HepG2 (cell line): ENCODE measurements around the gene ANKS3. TPM values are rescaled to one million over a fixed set of nuclear protein-coding genes. Genes with fewer than 3 reads are reported as not detected.
A peak's percentile ranks its signal among the peaks of the same experiment; 100 is the strongest.

ENCODE experiments used
- ATAC-seq: fragments of 200-7000 bp; cut with Tn5 transposase; 3 replicates; pipeline ENCODE4 v1.9.1; 2020; ENCODE audit warnings: mild to moderate bottlenecking, moderate library complexity
- BruUV-seq: library from RNA; stranded (reverse); fragments of 400-500 nt; replicated peaks from 2 replicates; lab custom pipeline; 2021; lab: Mats Ljungman, UMichigan
- CTCF ChIA-PET: fragments of 300-600 bp; formaldehyde crosslinking; extraction: SDS; loops from one replicate; lab custom pipeline; 2021; ENCODE audit warnings: low total read pairs, inconsistent platforms, low intra/inter-chr PET ratio; lab: Yijun Ruan, JAX
- POLR2A ChIA-PET: fragments of 350-600 bp; sonication (Branson Sonifier 250); formaldehyde crosslinking; loops from one replicate; lab custom pipeline; 2020; ENCODE audit warnings: antibody characterized with exemption, inconsistent platforms; lab: Yijun Ruan, JAX
- DNase-seq: peaks from one replicate; pipeline ENCODE4 v3.0.0-alpha.2; 2015; ENCODE audit warnings: low spot score
- FAIRE-seq: peaks from 3 replicates; lab custom pipeline; 2011; peaks lifted over from hg19 to GRCh38; lab: Jason Lieb, UNC
- H2AFZ ChIP-seq: one replicate; pipeline ENCODE4 v1.6.1; 2011; ENCODE audit warnings: low read length, inconsistent platforms
- H3K27ac ChIP-seq: fragments of 300-600 bp; 3 replicates; pipeline ENCODE4 v1.8.0; 2011; ENCODE audit warnings: mixed run types, mild to moderate bottlenecking, mixed read lengths, low read length, inconsistent platforms; ENCODE audit not compliant: insufficient read depth; ENCODE audit errors: extremely low read length
- H3K27me3 ChIP-seq, 2 experiments: fragments of 200-600 bp in 1 of 2; 2 replicates in 1 of 2; 3 replicates in 1 of 2; pipeline versions ENCODE4 v1.6.0 to v1.8.0; 2011; ENCODE audit warnings: low read length in 2 of 2, mild to moderate bottlenecking in 2 of 2, moderate library complexity in 2 of 2, inconsistent platforms in 1 of 2; ENCODE audit not compliant: insufficient read depth in 2 of 2, control insufficient read depth in 1 of 2
- H3K36me3 ChIP-seq, 2 experiments: fragments of 200-600 bp in 1 of 2; replicated peaks in 1 of 2; 2 replicates in 1 of 2; 3 replicates in 1 of 2; pipeline versions ENCODE4 v1.5.1 to v1.8.0; 2011; ENCODE audit warnings: low read length in 2 of 2, inconsistent platforms in 1 of 2; ENCODE audit not compliant: insufficient read depth in 2 of 2, control insufficient read depth in 1 of 2
- H3K4me1 ChIP-seq: 2 replicates; pipeline ENCODE4 v1.5.1; 2012; ENCODE audit warnings: low read length, inconsistent platforms; ENCODE audit not compliant: insufficient read depth
- H3K4me2 ChIP-seq: 2 replicates; pipeline ENCODE4 v1.6.0; 2011; ENCODE audit warnings: low read depth, low read length, inconsistent platforms
- H3K4me3 ChIP-seq, 3 experiments: fragments of 200-600 bp in 1 of 3; sonication (generic), shearing (Covaris generic) in 1 of 3; replicated peaks in 1 of 3; 2 replicates each; pipeline ENCODE4 v1.5.1; 2011 to 2016; ENCODE audit warnings: low read length in 3 of 3, inconsistent platforms in 2 of 3, low read depth in 2 of 3, mild to moderate bottlenecking in 2 of 3, control low read depth in 1 of 3, mixed read lengths in 1 of 3; ENCODE audit not compliant: insufficient read depth in 1 of 3
- H3K79me2 ChIP-seq: one replicate; pipeline ENCODE4 v1.6.1; 2011; ENCODE audit warnings: low read length, inconsistent platforms; ENCODE audit not compliant: insufficient read depth
- H3K9ac ChIP-seq: 2 replicates; pipeline ENCODE4 v1.6.0; 2011; ENCODE audit warnings: mild to moderate bottlenecking, low read depth, low read length, inconsistent platforms; ENCODE audit not compliant: insufficient read depth
- H3K9me3 ChIP-seq: 2 replicates; pipeline ENCODE4 v1.5.1; 2012; ENCODE audit warnings: mild to moderate bottlenecking, low read length
- H4K20me1 ChIP-seq: 2 replicates; pipeline ENCODE4 v1.6.0; 2011; ENCODE audit warnings: inconsistent platforms, mild to moderate bottlenecking, low read length, moderate library complexity; ENCODE audit not compliant: insufficient read depth
- CTCF ChIP-seq: sonication (generic); formaldehyde crosslinking; IDR thresholded peaks from 2 replicates; pipeline ENCODE4 v1.5.0; 2020; ENCODE audit warnings: mild to moderate bottlenecking, missing genetic modification reagents, moderate library complexity
- ETV6 ChIP-seq: sonication (generic); formaldehyde crosslinking; conservative IDR thresholded peaks from 2 replicates; pipeline ENCODE4 v1.4.0; 2020; ENCODE audit warnings: missing genetic modification reagents
- KAT2B ChIP-seq: fragments of 150-350 bp; IDR thresholded peaks from 2 replicates; pipeline ENCODE4 v1.6.1; 2014; ENCODE audit warnings: low read depth, low read length, borderline replicate concordance
- MED13 ChIP-seq: sonication (generic); formaldehyde crosslinking; IDR thresholded peaks from 2 replicates; pipeline ENCODE4 v1.5.0; 2020; ENCODE audit warnings: missing genetic modification reagents
- PLSCR1 ChIP-seq: sonication (generic); formaldehyde crosslinking; IDR thresholded peaks from 2 replicates; pipeline ENCODE4 v1.5.0; 2020; ENCODE audit warnings: missing genetic modification reagents, mild to moderate bottlenecking, borderline replicate concordance
- SAP130 ChIP-seq: IDR thresholded peaks from 2 replicates; pipeline ENCODE4 v1.6.1; 2016; ENCODE audit warnings: low read depth
- ZNF180 ChIP-seq: sonication (generic); formaldehyde crosslinking; IDR thresholded peaks from 2 replicates; pipeline ENCODE4 v1.4.0; 2020; ENCODE audit warnings: low read depth, missing genetic modification reagents, borderline replicate concordance
- ZNF687 ChIP-seq: sonication (generic); formaldehyde crosslinking; IDR thresholded peaks from 2 replicates; pipeline ENCODE4 v1.5.1; 2020; ENCODE audit warnings: mild to moderate bottlenecking, missing genetic modification reagents, moderate library complexity
- WGBS: methylation state at CpG from one replicate; pipeline ENCODE4 v1.1.6; 2017; ENCODE audit warnings: low lambda C conversion rate; 5-methylcytosine and 5-hydroxymethylcytosine counted together
- in situ Hi-C: cut with HindIII; loops from 2 replicates; pipeline ENCODE4 v1.10.0; 2017; ENCODE audit warnings: low pct_unique_long_range_greater_than_20kb; ENCODE audit not compliant: extremely low pct_ligation_motif_present
- intact Hi-C: fragments of 100-400 bp; cut with micrococcal nuclease; formaldehyde crosslinking; loops from one replicate; pipeline ENCODE4 v1.10.0; 2022; ENCODE audit not compliant: unreplicated experiment
- polyA plus RNA-seq, 8 experiments: library from polyadenylated mRNA; depleted of rRNA in 3 of 8; stranded (reverse) in 7 of 8; unstranded in 1 of 8; fragments of >200 nt; fragmentation: Illumina TruSeq in 4 of 8; extraction: Trizol in 4 of 8; gene quantifications; 2 replicates each; pipeline versions ENCODE4 v1.2.1 to v1.2.3, GENCODE V29; 2011 to 2016; ENCODE audit warnings: low read depth in 4 of 8, missing spikeins in 1 of 8, mixed read lengths in 1 of 8; ENCODE audit not compliant: insufficient read depth in 1 of 8
- total RNA-seq, 5 experiments: library from RNA; depleted of rRNA; stranded (reverse); fragments of >200 nt; fragmentation: Illumina TruSeq; extraction: Trizol; gene quantifications; 2 replicates each; pipeline ENCODE4 v1.2.3, GENCODE V29; 2016; ENCODE audit warnings: low read depth in 1 of 5

ANKS3 gene
- total and polyA plus RNA-seq, 2 of the 13 experiments (the other 11 are each of a cell fraction or from before 2014, with no cell fraction given) = 11.4 to 15.9 TPM

GRCh38 chr16:4667203-4667963 lies 66.7 kb downstream of the ANKS3 start:
- Histone ChIP-seq H3K36me3 (peaks cover 17 to 48% of the 10 kb centered on the region in 2 experiments), H3K27me3 (no peaks in the 10 kb centered on the region; a peak in 1 of 5 replicates), H3K9ac (no peak overlapping the region), H4K20me1 (no peaks in the 10 kb centered on the region), H3K4me1 (peaks cover 49% of the 10 kb centered on the region), H3K4me3 (no peak overlapping the region), H3K27ac (no peak overlapping the region), H2AFZ (no peak overlapping the region), H3K79me2 (peaks cover 6% of the 10 kb centered on the region), H3K4me2 (no peak overlapping the region), H3K9me3 (no peaks in the 10 kb centered on the region)
- ChIA-PET CTCF (no interaction called here), POLR2A (no interaction called here)
- FAIRE-seq (no peak), DNase-seq (no peak), ATAC-seq (no peak)
- intact Hi-C loops = no loop called here
- no TSS peak for BruUV-seq
- no peak for TF ChIP-seq PLSCR1 (CRISPR knock-in tag)
- in situ Hi-C loops = no loop called here
- whole genome bisulfite sequencing = 97% methylated on average over 15 of the region's 20 CpGs

GRCh38 chr16:4666537-4667202 lies 67.4 kb downstream of the ANKS3 start:
- no peaks in the 10 kb centered on the region; a peak in 1 of 5 replicates for H3K27me3 ChIP-seq
- H3K9me3 ChIP-seq = no peaks in the 10 kb centered on the region
- POLR2A ChIA-PET = interaction anchor here (1.3 kb wide), 1 partner anchor 48 kb away, joined by 3 read pairs; no protein-coding TSS in a partner anchor
- H3K9ac ChIP-seq = no peak overlapping the region
- ATAC-seq (no peak), FAIRE-seq (no peak), DNase-seq (no peak)
- H3K4me3 ChIP-seq = no peak overlapping the region
- no peak overlapping the region for H3K4me2 ChIP-seq
- in situ Hi-C loops = no loop called here
- no peak overlapping the region for H2AFZ ChIP-seq
- BruUV-seq = no TSS peak
- H3K4me1 ChIP-seq = peaks cover 56% of the 10 kb centered on the region
- H3K79me2 ChIP-seq = peaks cover 6% of the 10 kb centered on the region
- H3K36me3 ChIP-seq = peaks cover 18 to 48% of the 10 kb centered on the region in 2 experiments
- H4K20me1 ChIP-seq = no peaks in the 10 kb centered on the region
- intact Hi-C loops = no loop called here
- peak overlapping the region; percentile 31 for H3K27ac ChIP-seq
- CTCF ChIA-PET = no interaction called here
- 98% methylated on average over 9 of the region's 20 CpGs for WGBS
- no peak for TF ChIP-seq ETV6 (CRISPR knock-in tag)
- TF ChIP-seq MED13 = no peak
- TF ChIP-seq KAT2B = no peak
- TF ChIP-seq CTCF (CRISPR knock-in tag) = peak; percentile 37
- TF ChIP-seq ZNF180 (CRISPR knock-in tag) = no peak
- TF ChIP-seq SAP130 (CRISPR knock-in tag) = peak; percentile 16; the same call in 1 of the 2 replicates
- peak; percentile 54 for TF ChIP-seq ZNF687 (CRISPR knock-in tag)
